Hair follicle dermal papilla cell (primary cell): ENCODE results near the gene SDC3. TPM values are rescaled to one million over a fixed set of nuclear protein-coding genes. Genes with fewer than 3 reads are reported as not detected.

ENCODE experiments used
- small RNA-seq: library from RNA; depleted of rRNA; stranded (forward); fragments of <200 nt; gene quantifications from one replicate; pipeline ENCODE3, GENCODE V24; 2012
- total RNA-seq: library from RNA; depleted of rRNA; stranded (reverse); fragments of >200 nt; gene quantifications from 2 replicates; pipeline ENCODE4 v1.2.3, GENCODE V29; 2012

Gene SDC3, protein sequence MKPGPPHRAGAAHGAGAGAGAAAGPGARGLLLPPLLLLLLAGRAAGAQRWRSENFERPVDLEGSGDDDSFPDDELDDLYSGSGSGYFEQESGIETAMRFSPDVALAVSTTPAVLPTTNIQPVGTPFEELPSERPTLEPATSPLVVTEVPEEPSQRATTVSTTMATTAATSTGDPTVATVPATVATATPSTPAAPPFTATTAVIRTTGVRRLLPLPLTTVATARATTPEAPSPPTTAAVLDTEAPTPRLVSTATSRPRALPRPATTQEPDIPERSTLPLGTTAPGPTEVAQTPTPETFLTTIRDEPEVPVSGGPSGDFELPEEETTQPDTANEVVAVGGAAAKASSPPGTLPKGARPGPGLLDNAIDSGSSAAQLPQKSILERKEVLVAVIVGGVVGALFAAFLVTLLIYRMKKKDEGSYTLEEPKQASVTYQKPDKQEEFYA
- 172 and 175 TPM in 2 replicates for total RNA-seq

DNA sequence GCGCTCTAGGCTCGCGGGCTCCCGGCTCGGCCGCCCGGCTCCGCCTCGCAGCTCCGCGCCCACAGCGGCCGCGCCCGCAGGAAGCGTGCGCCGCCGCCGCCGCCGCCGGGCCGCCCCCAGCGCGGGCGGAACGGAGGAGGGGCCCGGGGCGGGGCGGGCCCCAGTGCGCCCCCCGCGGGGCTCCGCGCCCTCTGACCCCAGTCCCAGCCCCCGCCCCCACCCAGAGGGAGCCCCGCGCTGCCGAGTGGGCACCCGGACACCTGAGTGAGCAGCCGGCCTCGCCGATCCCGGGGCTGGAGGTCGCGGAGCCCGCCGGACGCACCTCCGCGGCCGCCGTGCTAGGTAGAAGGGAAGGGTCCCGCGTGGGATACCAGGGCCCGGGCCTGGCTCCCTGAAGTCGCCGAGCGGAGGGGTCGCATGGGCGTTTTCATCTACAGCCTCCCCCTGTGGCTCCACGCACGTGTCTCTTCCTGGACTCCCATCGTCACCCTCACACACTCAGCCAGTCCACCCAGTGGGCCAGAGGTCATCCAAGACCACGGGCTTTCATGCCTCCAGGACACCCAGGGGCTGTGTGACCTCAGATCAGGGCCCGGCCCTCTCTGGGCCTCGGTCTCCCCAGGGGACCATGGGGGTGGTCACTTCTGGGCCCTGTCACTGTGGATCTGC, at the start of gene SDC3:
Gene SDC3 (minus strand): TSS at position 63 of the 669 bp plus-strand sequence. CDS start 172 bp downstream, outside the sequence.

Small RNA genes within 50 kb of the gene (small RNA-seq; reads per million reads assigned to genes)
- gene RN7SKP91 (not detected), gene RN7SL371P (not detected)

Other genes with a start within 250 kb of the SDC3 start
- gene MATN1, start 185.2 kb downstream of the SDC3 start, total RNA-seq: 0.36 TPM in 1 of 2 replicates, not detected in the other
- gene LAPTM5, start 151.0 kb downstream of the SDC3 start, total RNA-seq: 0.97 TPM in 2 replicates
- 79.4 and 89.2 TPM in 2 replicates for gene PUM1, start 157.0 kb upstream of the SDC3 start, total RNA-seq